ENCODE results near the gene AUTS2. TPM values are rescaled to one million over a fixed set of nuclear protein-coding genes. Genes with fewer than 3 reads are reported as not detected.
"Not testable (repeated sequence)": the region's sequence is repeated elsewhere in the genome, so short reads cannot be mapped to it uniquely, and the experiment has no call there.

AUTS2 gene
- total RNA-seq, 2 experiments from 2014 or later = 15.2 to 16.3 TPM

GRCh38 chr7:70263471-70264255, 665.4 kb downstream of the AUTS2 start:
- ChIA-PET CTCF (no interaction called here), POLR2A (interaction anchor here (0.6 kb wide), 1 partner anchor 468 kb away, joined by 3 read pairs; no protein-coding TSS in a partner anchor)
- Mint-ChIP-seq H3K9me3 (ENCODE audit: insufficient read depth) (no peaks in the 10 kb centered on the region), H3K4me3 (no peak overlapping the region), H3K27ac (no peak overlapping the region), H3K36me3 (ENCODE audit: low read depth) (no peaks in the 10 kb centered on the region), H3K27me3 (ENCODE audit: low read depth) (peaks cover 5% of the 10 kb centered on the region), H3K4me1 (ENCODE audit: low read depth) (no peaks in the 10 kb centered on the region)
- no peak for DNase-seq
- ATAC-seq = no peak

DNA sequence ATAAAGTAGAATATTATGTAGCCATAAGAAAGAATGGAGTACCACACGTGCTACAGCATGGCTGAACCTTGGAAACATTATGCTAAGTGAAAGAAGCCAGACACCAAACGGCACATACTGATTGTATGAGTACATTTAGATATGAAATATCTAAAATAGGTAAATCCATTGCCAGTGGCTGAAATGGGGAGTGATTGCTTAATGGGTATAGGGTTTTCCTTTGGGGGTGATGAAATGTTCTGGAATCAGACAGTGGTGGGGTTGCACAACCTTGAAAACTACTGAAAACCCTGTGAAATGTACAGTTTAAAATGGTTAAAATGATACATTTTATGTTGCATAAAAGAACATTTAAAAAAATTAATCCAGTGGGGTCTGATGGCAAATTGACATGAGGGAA, 667.9 kb downstream of the AUTS2 start:
- Mint-ChIP-seq H3K4me3 (no peak overlapping the region), H3K36me3 (ENCODE audit: low read depth) (no peaks in the 10 kb centered on the region), H3K4me1 (ENCODE audit: low read depth) (no peaks in the 10 kb centered on the region), H3K9me3 (ENCODE audit: insufficient read depth) (no peaks in the 10 kb centered on the region), H3K27me3 (ENCODE audit: low read depth) (peaks cover 9% of the 10 kb centered on the region), H3K27ac (no peak overlapping the region)
- POLR2A ChIA-PET = no interaction called here
- no peak for ATAC-seq
- CTCF ChIA-PET = no interaction called here
- DNase-seq = no peak

DNA sequence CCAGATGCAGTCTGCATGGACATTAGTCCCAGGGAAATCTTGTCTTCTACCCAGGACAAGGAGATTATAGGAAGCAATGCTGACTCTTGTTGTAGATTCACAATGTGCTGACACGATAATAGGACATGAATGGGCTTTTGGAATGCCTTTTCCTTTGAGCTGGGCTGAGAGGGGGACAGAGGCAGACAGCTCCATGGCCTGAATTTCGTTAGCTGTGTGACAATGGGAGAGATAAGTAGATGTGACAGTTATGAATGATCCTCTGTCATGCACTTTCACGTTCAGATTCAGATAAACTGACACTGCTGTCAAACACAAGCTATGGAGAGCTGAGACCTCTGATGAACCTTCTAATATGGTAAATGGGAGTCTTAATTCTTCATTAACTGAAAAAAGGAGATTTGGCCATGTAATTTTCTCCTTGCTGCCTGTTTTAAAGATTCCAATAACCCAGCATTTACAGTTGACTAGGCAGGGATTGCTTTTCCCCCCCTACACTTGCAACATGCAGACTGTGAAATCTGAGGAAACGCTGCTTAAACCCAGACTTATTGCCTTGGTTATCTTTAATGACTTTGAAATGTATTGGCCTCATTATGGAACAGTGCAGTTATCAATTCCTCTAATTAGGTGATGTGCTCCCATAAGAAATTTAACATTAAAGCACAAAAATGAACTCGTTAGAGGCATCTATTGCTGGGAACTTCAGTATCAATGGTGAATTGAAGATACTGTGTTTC, 669.3 kb downstream of the AUTS2 start:
- Mint-ChIP-seq H3K9me3 (ENCODE audit: insufficient read depth) (no peaks in the 10 kb centered on the region), H3K36me3 (ENCODE audit: low read depth) (no peaks in the 10 kb centered on the region), H3K4me1 (ENCODE audit: low read depth) (no peaks in the 10 kb centered on the region), H3K4me3 (no peak overlapping the region), H3K27me3 (ENCODE audit: low read depth) (peaks cover 9% of the 10 kb centered on the region), H3K27ac (no peak overlapping the region)
- ATAC-seq = no peak
- no peak for DNase-seq
- POLR2A ChIA-PET = no interaction called here
- CTCF ChIA-PET = no interaction called here

DNA sequence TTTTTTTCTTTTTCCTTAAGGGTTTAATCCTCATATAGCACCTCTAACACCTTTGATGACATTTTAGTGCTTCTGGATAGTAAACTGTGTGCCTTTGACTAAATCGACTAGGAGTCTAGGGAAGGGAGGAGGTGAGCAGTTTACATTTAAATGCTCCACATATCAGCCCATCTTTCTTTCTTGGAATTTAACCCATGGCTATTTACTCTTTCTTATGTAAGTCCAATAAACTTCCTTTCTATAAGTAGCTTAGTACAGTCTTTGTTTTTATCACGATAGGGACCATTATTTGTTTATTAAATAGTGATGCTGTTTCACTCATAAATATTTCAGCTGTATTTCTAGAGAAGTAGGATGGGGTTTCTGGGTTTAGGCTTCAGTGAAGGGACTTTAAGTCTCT, 669.9 kb downstream of the AUTS2 start:
- ChIA-PET CTCF (no interaction called here), POLR2A (no interaction called here)
- ATAC-seq (no peak), DNase-seq (no peak)
- Mint-ChIP-seq H3K36me3 (ENCODE audit: low read depth) (no peaks in the 10 kb centered on the region), H3K27me3 (ENCODE audit: low read depth) (peaks cover 9% of the 10 kb centered on the region), H3K27ac (no peak overlapping the region), H3K9me3 (ENCODE audit: insufficient read depth) (no peaks in the 10 kb centered on the region), H3K4me1 (ENCODE audit: low read depth) (no peaks in the 10 kb centered on the region), H3K4me3 (no peak overlapping the region)

DNA sequence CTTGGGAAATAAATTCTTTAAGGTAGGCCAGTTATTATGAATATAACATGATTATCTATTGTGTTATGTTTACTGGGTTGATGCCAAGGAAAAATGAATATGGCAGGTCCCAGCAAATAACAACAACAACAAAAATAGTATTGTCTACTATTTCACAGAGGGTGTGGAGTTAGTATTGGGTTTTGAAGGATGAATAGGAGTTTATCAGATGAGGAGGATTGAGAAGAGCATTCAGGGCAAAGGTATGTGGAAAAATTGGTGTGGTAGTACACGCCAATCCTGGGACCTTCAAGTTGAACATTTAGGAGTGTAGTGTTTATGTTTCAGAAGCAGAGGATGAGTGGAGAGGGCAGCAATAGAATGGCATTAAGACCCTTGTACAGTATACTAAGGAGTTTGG, 671.9 kb downstream of the AUTS2 start:
- H3K27ac Mint-ChIP-seq = no peak overlapping the region
- H3K9me3 Mint-ChIP-seq (ENCODE audit: insufficient read depth) = no peaks in the 10 kb centered on the region
- ChIA-PET POLR2A (no interaction called here), CTCF (no interaction called here)
- H3K27me3 Mint-ChIP-seq (ENCODE audit: low read depth) = peaks cover 7% of the 10 kb centered on the region
- H3K36me3 Mint-ChIP-seq (ENCODE audit: low read depth) = no peaks in the 10 kb centered on the region
- no peaks in the 10 kb centered on the region for H3K4me1 Mint-ChIP-seq (ENCODE audit: low read depth)
- ATAC-seq = no peak
- no peak for DNase-seq
- no peak overlapping the region for H3K4me3 Mint-ChIP-seq

DNA sequence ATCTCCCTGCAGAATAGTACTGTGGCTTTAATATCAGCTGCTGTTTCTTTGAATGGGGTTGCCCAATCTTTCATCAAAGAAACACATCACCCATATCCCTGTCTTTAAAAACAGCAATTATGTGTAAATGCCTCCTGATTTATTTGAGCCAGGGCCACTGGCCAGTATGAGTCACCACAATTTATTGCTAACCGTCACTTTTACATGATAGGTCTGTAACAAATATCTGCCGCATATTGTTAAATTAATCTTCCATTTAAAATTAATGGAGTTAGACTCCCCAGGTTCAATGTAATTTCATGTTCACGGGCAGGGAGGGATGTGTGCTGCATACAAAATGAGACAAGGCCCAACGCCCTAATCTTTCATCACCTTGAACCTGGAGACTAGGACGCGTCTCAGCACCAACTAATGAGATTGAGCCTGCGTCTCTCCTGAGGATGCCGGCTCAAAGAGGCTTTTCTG, 673.4 kb downstream of the AUTS2 start:
- no peaks in the 10 kb centered on the region for H3K4me1 Mint-ChIP-seq (ENCODE audit: low read depth)
- ATAC-seq (no peak), DNase-seq (no peak)
- H3K9me3 Mint-ChIP-seq (ENCODE audit: insufficient read depth) = no peaks in the 10 kb centered on the region
- no peaks in the 10 kb centered on the region for H3K36me3 Mint-ChIP-seq (ENCODE audit: low read depth)
- H3K27ac Mint-ChIP-seq = no peak overlapping the region
- ChIA-PET CTCF (interaction anchor here (0.6 kb wide), 1 partner anchor 174 kb away, joined by 3 read pairs; no protein-coding TSS in a partner anchor), POLR2A (no interaction called here)
- no peak overlapping the region for H3K4me3 Mint-ChIP-seq
- H3K27me3 Mint-ChIP-seq (ENCODE audit: low read depth) = peaks cover 4% of the 10 kb centered on the region

- DNase-seq; H3K36me3 Mint-ChIP-seq (ENCODE audit: low read depth); H3K4me1 Mint-ChIP-seq (ENCODE audit: low read depth); POLR2A ChIA-PET; H3K4me3 Mint-ChIP-seq; H3K27ac Mint-ChIP-seq; H3K27me3 Mint-ChIP-seq (ENCODE audit: low read depth); CTCF ChIA-PET; H3K9me3 Mint-ChIP-seq (ENCODE audit: insufficient read depth); ATAC-seq: not testable (repeated sequence)
Measured at GRCh38 chr7:70275570-70275969, 677.3 kb downstream of the AUTS2 start.

DNA sequence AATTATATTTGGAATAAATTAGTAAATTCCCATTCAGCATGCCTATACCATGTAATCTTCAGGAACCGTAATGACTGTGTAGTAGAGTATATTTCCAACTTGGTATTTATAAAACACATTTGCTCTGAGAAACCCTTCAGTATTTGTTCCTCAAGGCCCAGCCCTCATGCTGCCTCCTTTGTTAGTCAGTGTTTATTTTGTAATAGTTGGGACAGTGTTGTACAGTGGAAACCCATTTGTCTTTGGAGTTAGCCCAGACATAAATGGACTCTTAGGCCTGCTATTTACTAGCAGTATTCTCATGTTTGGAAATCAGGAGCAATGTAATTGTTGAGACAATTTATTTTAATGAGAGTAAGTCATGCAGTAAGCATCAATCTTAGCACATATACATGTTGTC, 686.9 kb downstream of the AUTS2 start:
- CTCF ChIA-PET = no interaction called here
- Mint-ChIP-seq H3K27me3 (ENCODE audit: low read depth) (peaks cover 5% of the 10 kb centered on the region), H3K4me3 (no peak overlapping the region), H3K27ac (no peak overlapping the region), H3K36me3 (ENCODE audit: low read depth) (no peaks in the 10 kb centered on the region), H3K4me1 (ENCODE audit: low read depth) (peaks cover 2% of the 10 kb centered on the region), H3K9me3 (ENCODE audit: insufficient read depth) (no peaks in the 10 kb centered on the region)
- DNase-seq (no peak), ATAC-seq (no peak)
- POLR2A ChIA-PET = no interaction called here

- Mint-ChIP-seq H3K9me3 (ENCODE audit: insufficient read depth) (no peaks in the 10 kb centered on the region), H3K36me3 (ENCODE audit: low read depth) (no peaks in the 10 kb centered on the region), H3K4me3 (no peak overlapping the region), H3K27ac (no peak overlapping the region), H3K27me3 (ENCODE audit: low read depth) (peaks cover 5% of the 10 kb centered on the region), H3K4me1 (ENCODE audit: low read depth) (peaks cover 2% of the 10 kb centered on the region)
- POLR2A ChIA-PET = no interaction called here
- no peak for ATAC-seq
- DNase-seq = no peak
- CTCF ChIA-PET = no interaction called here
Measured at GRCh38 chr7:70285854-70286253, 687.6 kb downstream of the AUTS2 start.

DNA sequence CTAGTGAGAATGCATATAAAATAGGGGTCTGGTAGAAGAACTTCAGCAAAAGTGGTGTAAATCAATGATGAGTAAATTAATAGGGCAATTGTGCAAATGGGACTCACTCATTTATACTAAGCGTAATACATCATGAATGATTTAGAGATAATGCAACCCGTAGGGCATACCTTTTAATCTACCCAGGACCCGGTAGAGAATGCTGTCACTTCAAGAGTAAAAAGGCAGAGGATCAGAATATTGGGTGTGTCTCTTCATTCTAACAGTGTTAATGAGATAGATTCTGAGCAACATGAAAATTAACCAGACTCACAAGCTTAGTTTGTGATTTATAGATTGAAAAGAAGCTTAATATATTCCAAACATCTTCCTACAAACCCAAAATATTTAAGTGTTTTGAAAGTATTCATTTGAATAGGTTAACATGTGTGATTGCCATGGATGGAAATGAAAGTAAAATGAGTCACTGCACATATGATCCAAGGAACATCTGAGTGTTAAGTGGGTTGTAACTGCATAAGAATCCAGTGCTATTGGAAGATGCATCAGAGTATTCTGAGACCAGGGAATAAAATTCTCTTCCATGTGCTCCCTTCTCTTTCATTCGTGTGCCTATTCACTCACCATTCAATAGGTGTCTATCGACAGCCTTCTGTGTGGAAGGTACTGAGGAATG, 690.6 kb downstream of the AUTS2 start:
- H3K27ac Mint-ChIP-seq = no peak overlapping the region
- no peak overlapping the region for H3K4me3 Mint-ChIP-seq
- ATAC-seq (no peak), DNase-seq (no peak)
- ChIA-PET POLR2A (no interaction called here), CTCF (no interaction called here)
- H3K36me3 Mint-ChIP-seq (ENCODE audit: low read depth) = no peaks in the 10 kb centered on the region
- H3K27me3 Mint-ChIP-seq (ENCODE audit: low read depth) = peaks cover 10% of the 10 kb centered on the region
- H3K9me3 Mint-ChIP-seq (ENCODE audit: insufficient read depth) = no peaks in the 10 kb centered on the region
- no peaks in the 10 kb centered on the region for H3K4me1 Mint-ChIP-seq (ENCODE audit: low read depth)

- POLR2A ChIA-PET = no interaction called here
- Mint-ChIP-seq H3K36me3 (ENCODE audit: low read depth) (no peaks in the 10 kb centered on the region), H3K4me3 (no peak overlapping the region), H3K9me3 (ENCODE audit: insufficient read depth) (no peaks in the 10 kb centered on the region), H3K27me3 (ENCODE audit: low read depth) (peaks cover 10% of the 10 kb centered on the region), H3K27ac (no peak overlapping the region), H3K4me1 (ENCODE audit: low read depth) (no peaks in the 10 kb centered on the region)
- ATAC-seq (no peak), DNase-seq (no peak)
- CTCF ChIA-PET = no interaction called here
Measured at GRCh38 chr7:70292716-70293115, 694.4 kb downstream of the AUTS2 start.

- DNase-seq = no peak
- no peak for ATAC-seq
- Mint-ChIP-seq H3K4me3 (no peak overlapping the region), H3K4me1 (ENCODE audit: low read depth) (no peaks in the 10 kb centered on the region), H3K27me3 (ENCODE audit: low read depth) (peaks cover 9% of the 10 kb centered on the region), H3K36me3 (ENCODE audit: low read depth) (no peaks in the 10 kb centered on the region), H3K9me3 (ENCODE audit: insufficient read depth) (no peaks in the 10 kb centered on the region), H3K27ac (no peak overlapping the region)
- CTCF ChIA-PET = no interaction called here
- POLR2A ChIA-PET = no interaction called here
Measured at GRCh38 chr7:70294211-70294911, 696.1 kb downstream of the AUTS2 start.

All from activated CD8-positive, alpha-beta T cell treated with anti-CD3 and anti-CD28 coated beads, Interleukin-2, amount 10 ng/mL, durations not matched to agents 7 days and 5 days (primary cell).